GM23248 (cell line): ENCODE results near the gene HOMER1. TPM values are rescaled to one million over a fixed set of nuclear protein-coding genes. Genes with fewer than 3 reads are reported as not detected.

Experiments used
- DNase-seq: peaks from one replicate; pipeline ENCODE4 v3.0.0-alpha.2; 2015
- H2AFZ ChIP-seq: fragments of 200-600 bp; sonication (generic); 2 replicates; pipeline ENCODE4 v1.6.1; 2016; ENCODE audit warnings: antibody characterized with exemption
- H3F3A ChIP-seq: fragments of 200-600 bp; sonication (generic); 2 replicates; pipeline ENCODE4 v1.6.1; 2016; ENCODE audit warnings: mild to moderate bottlenecking, antibody characterized with exemption, mixed run types; ENCODE audit not compliant: insufficient read depth
- H3K27ac ChIP-seq: fragments of 200-600 bp; sonication (generic); 2 replicates; pipeline ENCODE4 v1.5.1; 2016; ENCODE audit warnings: mild to moderate bottlenecking
- H3K27me3 ChIP-seq: fragments of 200-600 bp; sonication (generic); replicated peaks from 2 replicates; pipeline ENCODE4 v1.6.1; 2016; ENCODE audit warnings: mild to moderate bottlenecking; ENCODE audit not compliant: insufficient read depth
- H3K36me3 ChIP-seq: fragments of 200-600 bp; sonication (generic); 2 replicates; pipeline ENCODE4 v1.6.1; 2016; ENCODE audit warnings: low read depth, mild to moderate bottlenecking
- H3K4me1 ChIP-seq: fragments of 200-600 bp; sonication (generic); 2 replicates; pipeline ENCODE4 v1.6.1; 2016; ENCODE audit warnings: mild to moderate bottlenecking; ENCODE audit not compliant: insufficient read depth
- H3K4me2 ChIP-seq: fragments of 200-600 bp; sonication (generic); one replicate; pipeline ENCODE4 v1.6.1; 2016; ENCODE audit warnings: mild to moderate bottlenecking; ENCODE audit not compliant: unreplicated experiment
- H3K4me3 ChIP-seq: fragments of 200-600 bp; sonication (generic); 2 replicates; pipeline ENCODE4 v1.5.1; 2016; ENCODE audit warnings: mild to moderate bottlenecking
- H3K79me2 ChIP-seq: fragments of 200-600 bp; sonication (generic); 2 replicates; pipeline ENCODE4 v1.6.1; 2016; ENCODE audit warnings: mild to moderate bottlenecking; ENCODE audit not compliant: insufficient read depth
- H3K9ac ChIP-seq: fragments of 200-600 bp; sonication (generic); 2 replicates; pipeline ENCODE4 v1.6.1; 2016; ENCODE audit warnings: mild to moderate bottlenecking
- H3K9me2 ChIP-seq: fragments of 200-600 bp; sonication (generic); 2 replicates; pipeline ENCODE4 v1.6.1; 2016; ENCODE audit warnings: mixed run types, mild to moderate bottlenecking, moderate library complexity; ENCODE audit not compliant: insufficient read depth
- H3K9me3 ChIP-seq: fragments of 200-600 bp; sonication (generic); one replicate; pipeline ENCODE4 v1.6.1; 2017; ENCODE audit warnings: low read depth
- H4K20me1 ChIP-seq: fragments of 200-600 bp; sonication (generic); 2 replicates; pipeline ENCODE4 v1.6.0; 2016; ENCODE audit not compliant: insufficient read depth
- EZH2 ChIP-seq: fragments of 200-600 bp; sonication (generic); IDR thresholded peaks from 2 replicates; pipeline ENCODE4 v1.6.1; 2018; ENCODE audit warnings: antibody characterized with exemption, mild to moderate bottlenecking; ENCODE audit not compliant: insufficient read depth, poor library complexity, severe bottlenecking
- EZH2phosphoT487 ChIP-seq: fragments of 200-600 bp; sonication (generic); IDR thresholded peaks from 2 replicates; pipeline ENCODE4 v1.6.1; 2018; ENCODE audit warnings: antibody characterized with exemption, moderate library complexity, mild to moderate bottlenecking, low read depth; ENCODE audit not compliant: insufficient read depth
- WGBS, 2 experiments: methylation state at CpG; one replicate each; pipeline ENCODE4 v1.1.6; 2015 to 2017; ENCODE audit warnings: low lambda C conversion rate in 2 of 2, low coverage in 1 of 2; ENCODE audit errors: missing lambda C conversion rate in 2 of 2; 5-methylcytosine and 5-hydroxymethylcytosine counted together
- in situ Hi-C: fragments of 300-500 bp; cut with MboI; formaldehyde crosslinking; loops from 2 replicates; pipeline ENCODE4 v1.15.0; 2020
- polyA plus RNA-seq: library from polyadenylated mRNA; unstranded; fragments of >200 nt; fragmentation: Nextera tagmentation; extraction: Ambion mirVana; gene quantifications from 2 replicates; pipeline ENCODE4 v1.2.1, GENCODE V29; 2016
- small RNA-seq: library from RNA; depleted of rRNA; stranded (forward); fragments of <200 nt; gene quantifications from one replicate; pipeline ENCODE3, GENCODE V24; 2014; ENCODE audit warnings: low read depth, low replicate concordance
- total RNA-seq: library from RNA; depleted of rRNA; stranded (reverse); fragments of >200 nt; shearing (Covaris generic); gene quantifications from 2 replicates; pipeline ENCODE4 v1.2.3, GENCODE V29; 2014; rRNA removed

HOMER1 gene
- total and polyA plus RNA-seq, 2 experiments from 2014 or later: 5.3 to 6.1 TPM

- peak; percentile 24 for DNase-seq
- no peaks in the 10 kb centered on the region for H4K20me1 ChIP-seq
- no peaks in the 10 kb centered on the region for H3K9me3 ChIP-seq
- in situ Hi-C loops: no loop called here
- H3F3A ChIP-seq: no peaks in the 10 kb centered on the region
- peaks cover 10% of the 10 kb centered on the region for H3K4me1 ChIP-seq
- H3K9me2 ChIP-seq: no peaks in the 10 kb centered on the region
- no peaks in the 10 kb centered on the region for H3K79me2 ChIP-seq
- 57 to 62% methylated on average over 10 of the region's 10 CpGs for WGBS, 2 experiments
- no peaks in the 10 kb centered on the region for H3K27me3 ChIP-seq
- TF ChIP-seq EZH2phosphoT487: no peak
- TF ChIP-seq EZH2: no peak
- H3K9ac ChIP-seq: no peak overlapping the region
- peak overlapping the region; percentile 72 for H2AFZ ChIP-seq
- no peak overlapping the region for H3K4me3 ChIP-seq
- H3K4me2 ChIP-seq: peak overlapping the region; percentile 47
- no peaks in the 10 kb centered on the region for H3K36me3 ChIP-seq
- no peak overlapping the region for H3K27ac ChIP-seq
Observed at GRCh38 chr5:79349047-79349446, 164.9 kb downstream of the HOMER1 start.

GRCh38 chr5:79346420-79346824, 167.5 kb downstream of the HOMER1 start:
- Histone ChIP-seq H3F3A (no peaks in the 10 kb centered on the region), H3K27me3 (no peaks in the 10 kb centered on the region), H3K36me3 (no peaks in the 10 kb centered on the region), H3K4me3 (no peak overlapping the region), H3K79me2 (no peaks in the 10 kb centered on the region), H3K9me2 (no peaks in the 10 kb centered on the region), H2AFZ (peak overlapping the region; percentile 36; the same call in 1 of the 2 replicates), H3K4me2 (peak overlapping the region; percentile 32), H3K9ac (no peak overlapping the region), H3K4me1 (peaks cover 10% of the 10 kb centered on the region), H3K9me3 (no peaks in the 10 kb centered on the region), H4K20me1 (no peaks in the 10 kb centered on the region), H3K27ac (peak overlapping the region; percentile 54)
- DNase-seq: peak; percentile 88
- TF ChIP-seq EZH2 (no peak), EZH2phosphoT487 (no peak)
- in situ Hi-C loops: no loop called here
- 65 to 68% methylated on average over 6 of the region's 6 CpGs for WGBS, 2 experiments

- Histone ChIP-seq H3K9me3 (no peaks in the 10 kb centered on the region), H3K27me3 (no peaks in the 10 kb centered on the region), H4K20me1 (no peaks in the 10 kb centered on the region), H3K9ac (no peak overlapping the region), H3K36me3 (no peaks in the 10 kb centered on the region), H3K4me3 (no peak overlapping the region), H3K79me2 (no peaks in the 10 kb centered on the region), H3K27ac (no peak overlapping the region), H3K9me2 (no peaks in the 10 kb centered on the region), H3K4me2 (no peak overlapping the region), H2AFZ (no peak overlapping the region), H3F3A (no peaks in the 10 kb centered on the region), H3K4me1 (no peaks in the 10 kb centered on the region)
- TF ChIP-seq EZH2phosphoT487 (no peak), EZH2 (no peak)
- in situ Hi-C loops: no loop called here
- WGBS, 2 experiments: 73 to 78% methylated on average over 10 of the region's 10 CpGs
- no peak for DNase-seq
Observed at GRCh38 chr5:79333852-79334557, 179.9 kb downstream of the HOMER1 start.

GRCh38 chr5:79330071-79330470, 183.9 kb downstream of the HOMER1 start:
- DNase-seq: peak; percentile 26
- Histone ChIP-seq H3F3A (no peaks in the 10 kb centered on the region), H3K4me3 (no peak overlapping the region), H3K9ac (no peak overlapping the region), H4K20me1 (no peaks in the 10 kb centered on the region), H3K79me2 (no peaks in the 10 kb centered on the region), H3K27ac (no peak overlapping the region), H2AFZ (no peak overlapping the region), H3K4me2 (no peak overlapping the region), H3K27me3 (no peaks in the 10 kb centered on the region), H3K4me1 (no peaks in the 10 kb centered on the region), H3K36me3 (no peaks in the 10 kb centered on the region), H3K9me3 (no peaks in the 10 kb centered on the region), H3K9me2 (no peaks in the 10 kb centered on the region)
- 59 to 68% methylated on average over 5 of the region's 5 CpGs for WGBS, 2 experiments
- in situ Hi-C loops: no loop called here
- no peak for TF ChIP-seq EZH2phosphoT487
- no peak for TF ChIP-seq EZH2

GRCh38 chr5:79329453-79329852, 184.5 kb downstream of the HOMER1 start:
- no peak overlapping the region for H3K4me2 ChIP-seq
- no peaks in the 10 kb centered on the region for H3K36me3 ChIP-seq
- 87% methylated on average over 4 of the region's 4 CpGs for WGBS, 2 experiments
- no peak overlapping the region for H3K27ac ChIP-seq
- no peaks in the 10 kb centered on the region for H3K9me3 ChIP-seq
- no peak for DNase-seq
- no peaks in the 10 kb centered on the region for H3K4me1 ChIP-seq
- H3F3A ChIP-seq: no peaks in the 10 kb centered on the region
- H3K9ac ChIP-seq: no peak overlapping the region
- in situ Hi-C loops: no loop called here
- H3K79me2 ChIP-seq: no peaks in the 10 kb centered on the region
- H3K27me3 ChIP-seq: no peaks in the 10 kb centered on the region
- H4K20me1 ChIP-seq: no peaks in the 10 kb centered on the region
- no peak for TF ChIP-seq EZH2
- no peak for TF ChIP-seq EZH2phosphoT487
- no peak overlapping the region for H3K4me3 ChIP-seq
- no peaks in the 10 kb centered on the region for H3K9me2 ChIP-seq
- H2AFZ ChIP-seq: no peak overlapping the region

Small RNA genes lying within 50 kb of the gene (small RNA-seq; reads per million reads assigned to genes)
- gene RF00019: not detected

Other genes starting within 250 kb of the HOMER1 start
- gene TENT2, start 98.3 kb upstream of the HOMER1 start, total RNA-seq: 42.4 and 44.1 TPM in 2 replicates
- gene TENT2, start 98.3 kb upstream of the HOMER1 start, polyA plus RNA-seq: 33.6 and 35.2 TPM in 2 replicates
- gene CMYA5, start 175.7 kb upstream of the HOMER1 start, total RNA-seq: 0.97 and 1.0 TPM in 2 replicates
- gene CMYA5, start 175.7 kb upstream of the HOMER1 start, polyA plus RNA-seq: 0.36 and 0.37 TPM in 2 replicates